Left colon (tissue), 2 donors: ENCODE data around the gene MOB2. TPM values are rescaled to one million over a fixed set of nuclear protein-coding genes. Genes with fewer than 3 reads are reported as not detected.

Experiments used
- ATAC-seq: fragments of 200-7000 bp; cut with Tn5 transposase; one replicate; pipeline ENCODE4 v1.9.1; 2020; ENCODE audit warnings: mild to moderate bottlenecking, moderate library complexity
- DNase-seq, 2 donors: peaks; one replicate each; pipeline ENCODE4 v3.0.0-alpha.2; 2020
- intact Hi-C, 2 donors: fragments of 100-400 bp; cut with DNase I in 1 of 2; cut with micrococcal nuclease in 1 of 2; formaldehyde crosslinking; loops; one replicate each; pipeline versions ENCODE4 v1.11.2 to v1.14.0; 2022; cut with DNase I, micrococcal nuclease
- total RNA-seq, 2 donors: library from RNA; stranded (reverse); fragmentation: NEBNext Ultra II Directional; extraction: Animal tissue kit (Norgen Biotek cat#: 25700); gene quantifications; one replicate each; pipeline ENCODE4 v1.2.1, GENCODE V29; 2021
- donor health status: DM: no; HTN: no; CAD: no.
- donor health status: DM: yes; HTN: yes; CAD: no.

Gene MOB2
- total RNA-seq, 2 donors from 2014 or later = 48.3 to 55.8 TPM

DNA sequence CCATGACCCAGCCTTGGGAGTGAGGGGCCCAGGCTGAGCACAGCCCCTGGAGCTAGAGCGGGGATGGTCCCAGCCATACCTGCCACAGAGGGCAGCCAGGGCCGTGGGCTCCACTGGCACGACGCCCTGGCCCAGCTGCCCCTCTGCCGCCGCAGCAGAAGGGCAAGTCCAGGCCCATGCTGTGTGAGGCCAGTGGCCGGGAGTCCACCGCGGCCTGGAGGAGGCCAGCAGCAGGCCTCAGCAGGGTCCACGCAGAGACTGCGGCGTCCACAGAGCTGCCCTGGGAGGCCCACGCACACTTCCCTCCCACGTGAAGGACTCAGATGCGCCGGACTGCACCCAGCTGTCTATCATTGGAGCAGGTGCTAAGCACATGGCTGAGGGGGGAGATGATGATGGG lies 23.5 kb downstream of the MOB2 start:
- DNase-seq (no peak), ATAC-seq (no peak)
- intact Hi-C loops = no loop called here

GRCh38 chr11:1462698-1462975 lies 23.9 kb downstream of the MOB2 start:
- ATAC-seq = no peak
- no peak for DNase-seq
- intact Hi-C loops = no loop called here

DNA sequence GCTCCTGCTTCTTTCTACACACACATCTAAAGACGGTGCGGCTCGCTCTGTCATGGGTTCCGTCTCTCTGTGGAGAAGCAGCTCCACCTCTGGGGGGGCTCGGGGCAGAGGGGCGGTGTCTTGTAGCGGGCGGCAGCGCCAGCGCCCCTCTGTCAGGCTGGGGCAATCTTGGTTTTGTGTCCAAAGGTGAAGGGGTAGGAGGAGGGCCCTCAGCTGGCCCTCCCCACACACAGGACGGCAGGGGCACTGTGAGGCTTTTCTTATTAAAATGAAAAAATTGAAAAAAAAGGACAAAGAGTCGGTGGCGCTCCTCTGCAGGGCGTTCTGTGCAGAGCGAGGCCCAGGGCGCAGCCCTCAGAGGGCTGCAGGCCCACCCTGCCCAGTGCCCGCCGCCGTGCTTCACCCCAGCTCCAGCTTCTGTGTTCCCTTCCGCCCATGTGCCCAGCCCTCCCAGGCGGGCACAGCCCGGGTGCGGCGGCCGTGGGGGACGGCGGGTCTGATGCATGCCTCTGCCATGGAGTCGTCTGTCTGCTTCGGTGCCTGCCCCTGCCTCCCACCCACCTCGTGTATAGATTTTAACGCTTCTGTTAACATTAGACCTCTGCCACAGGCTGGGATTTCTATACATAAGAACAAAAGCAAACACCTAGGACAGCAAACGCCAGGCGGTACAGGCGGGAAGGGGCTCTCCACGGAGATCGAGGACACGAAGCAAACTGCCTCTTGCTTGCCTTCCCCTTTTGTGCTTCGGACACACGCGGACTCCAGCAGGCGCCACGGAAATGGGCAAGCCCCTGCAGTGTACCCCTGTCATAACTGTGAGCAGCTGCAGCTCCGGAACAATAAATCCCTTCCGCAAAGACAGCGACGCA lies 24.5 kb downstream of the MOB2 start:
- intact Hi-C loops = no loop called here
- no peak for DNase-seq
- no peak for ATAC-seq

DNA sequence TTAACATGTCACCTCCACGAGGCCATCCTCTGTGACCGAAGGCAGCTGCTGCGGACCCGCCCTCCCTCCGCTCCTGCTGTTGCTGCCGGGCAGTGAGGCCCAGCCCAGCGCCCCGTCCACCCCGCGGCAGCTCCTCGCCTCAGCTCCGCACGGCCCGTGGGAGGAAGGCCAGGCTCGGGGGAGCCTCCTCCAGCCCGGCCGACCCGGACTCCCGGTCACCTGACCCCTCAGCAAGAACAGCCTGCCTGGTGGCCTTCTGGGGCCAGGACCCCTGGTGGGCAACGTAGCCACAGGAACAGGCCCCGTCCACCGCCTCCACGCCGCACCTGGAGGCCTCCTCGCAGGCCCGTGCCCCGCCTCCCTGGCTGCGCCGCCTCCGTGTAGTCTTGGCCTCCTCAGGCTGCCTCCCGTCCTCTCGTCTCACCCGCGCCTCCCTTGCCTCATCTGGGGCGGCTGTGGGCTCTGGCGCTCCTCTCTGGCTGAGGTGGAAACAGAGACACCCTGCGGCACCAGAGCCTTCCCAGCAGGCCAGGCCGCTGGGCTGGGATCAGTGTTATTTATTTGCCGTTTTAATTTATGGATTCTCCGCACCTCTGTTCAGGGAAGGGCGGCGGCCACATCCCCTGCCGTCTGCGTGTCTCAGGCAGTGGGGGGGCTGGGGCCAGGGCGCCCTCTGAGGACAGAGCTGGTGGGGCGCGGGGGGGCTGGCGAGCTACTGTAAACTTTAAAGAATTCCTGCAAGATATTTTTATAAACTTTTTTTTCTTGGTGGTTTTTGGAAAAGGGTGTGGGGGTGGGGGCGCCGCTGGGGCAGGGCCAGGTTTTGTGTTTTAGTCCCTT lies 25.4 kb downstream of the MOB2 start:
- no peak for ATAC-seq
- peak in 1 of 2 donors; percentile 58 for DNase-seq
- intact Hi-C loops = no loop called here

GRCh38 chr11:1460396-1460985 lies 26.1 kb downstream of the MOB2 start:
- DNase-seq (peak; percentile 37 to 57), ATAC-seq (no peak)
- intact Hi-C loops = no loop called here

- intact Hi-C loops = loop anchor here in 1 of 2 donors (10.0 kb wide), 1 partner anchor 55 kb away; no protein-coding TSS in a partner anchor
- ATAC-seq = no peak
- DNase-seq = no peak
These were observed 26.7 kb downstream of the MOB2 start for GRCh38 chr11:1459764-1460395.

DNA sequence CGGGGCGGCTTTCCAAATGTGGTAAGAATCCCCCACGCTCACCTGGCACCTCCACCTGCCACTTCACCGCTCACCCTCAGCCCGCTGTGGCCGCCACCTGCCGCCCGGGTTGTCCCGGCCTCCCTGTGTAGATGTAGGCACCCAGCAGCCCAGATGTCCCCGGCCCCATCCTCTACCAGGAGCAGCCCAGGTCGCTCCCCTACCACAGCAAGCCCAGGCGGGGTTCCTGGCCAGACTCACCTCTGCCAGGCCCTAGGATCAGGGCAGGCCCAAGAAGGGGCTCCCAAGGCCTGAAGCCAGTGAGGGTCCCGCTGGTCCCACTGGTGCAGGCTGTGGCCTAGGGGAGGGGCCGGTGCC lies 27.4 kb downstream of the MOB2 start:
- ATAC-seq = peak; percentile 11
- intact Hi-C loops = loop anchor here in 1 of 2 donors (10.0 kb wide), 1 partner anchor 56 kb away; no protein-coding TSS in a partner anchor
- no peak for DNase-seq

DNA sequence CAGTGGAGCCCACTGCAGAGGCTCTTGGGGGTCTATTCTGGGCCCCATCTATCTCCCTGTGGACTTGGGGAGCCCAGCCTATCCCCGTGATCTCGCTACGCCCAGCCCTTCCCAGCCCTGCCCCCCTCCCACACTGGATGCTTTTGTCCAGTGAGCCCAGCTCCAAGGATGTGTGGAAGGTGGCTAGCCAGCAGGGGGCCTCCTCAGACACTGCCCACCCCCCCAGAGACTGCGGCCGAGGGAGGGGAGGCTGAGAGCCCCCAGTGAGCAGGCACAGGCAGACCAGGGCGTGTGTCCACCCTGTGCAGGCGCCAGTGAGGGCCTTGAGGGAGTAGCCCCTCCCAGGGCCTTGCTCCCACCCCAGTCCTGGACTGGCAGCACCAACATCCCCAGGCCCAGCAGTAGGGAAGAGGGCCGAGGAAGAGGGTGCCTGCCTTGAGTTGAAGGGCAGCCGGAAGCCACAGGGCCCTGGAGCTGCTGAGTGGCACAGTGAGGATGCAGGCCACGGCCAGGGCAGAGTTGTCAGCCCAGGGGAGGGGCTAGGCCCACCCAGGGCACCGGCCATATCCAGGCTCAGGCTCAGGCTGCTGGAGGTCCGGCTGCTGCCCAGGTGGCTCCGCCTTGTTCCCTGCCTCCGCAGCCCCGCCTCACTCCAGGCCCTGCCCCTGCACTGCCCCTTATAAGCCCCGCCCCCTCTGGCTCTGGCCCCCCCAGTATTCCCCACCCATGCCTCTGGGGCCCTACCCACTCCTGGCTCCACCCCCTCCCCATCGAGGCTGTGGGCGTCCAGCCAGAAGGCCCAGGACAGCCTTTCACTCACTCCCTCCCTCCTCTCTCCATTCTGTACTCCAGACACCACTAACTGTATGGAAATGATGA lies 28.0 kb downstream of the MOB2 start:
- intact Hi-C loops = loop anchor here in 1 of 2 donors (10.0 kb wide), 1 partner anchor 56 kb away; no protein-coding TSS in a partner anchor
- DNase-seq (peak; percentile 76 to 77), ATAC-seq (peak; percentile 73)

DNA sequence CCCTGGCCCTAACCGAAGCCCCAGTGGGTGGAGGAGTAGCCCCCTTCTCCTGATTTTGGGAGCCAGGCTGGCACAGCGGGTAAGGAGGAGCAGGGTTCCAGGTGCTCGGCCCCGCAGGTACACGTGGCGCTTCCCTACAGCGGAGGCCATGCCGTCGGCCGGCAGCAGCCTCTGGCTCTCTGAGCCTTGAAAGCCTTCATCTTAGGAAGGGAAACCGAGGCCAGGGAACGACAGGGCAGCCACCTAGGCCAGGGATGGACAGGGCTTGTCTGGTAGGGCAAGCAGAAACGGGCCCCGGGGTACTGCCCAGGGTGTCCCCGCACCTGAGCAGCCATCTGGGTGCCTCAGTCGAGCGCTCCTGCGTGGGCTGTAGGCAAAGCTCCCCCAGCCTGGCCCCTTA lies 28.7 kb downstream of the MOB2 start:
- intact Hi-C loops = loop anchor here in 1 of 2 donors (10.0 kb wide), 1 partner anchor 57 kb away; no protein-coding TSS in a partner anchor
- no peak for ATAC-seq
- DNase-seq = no peak

DNA sequence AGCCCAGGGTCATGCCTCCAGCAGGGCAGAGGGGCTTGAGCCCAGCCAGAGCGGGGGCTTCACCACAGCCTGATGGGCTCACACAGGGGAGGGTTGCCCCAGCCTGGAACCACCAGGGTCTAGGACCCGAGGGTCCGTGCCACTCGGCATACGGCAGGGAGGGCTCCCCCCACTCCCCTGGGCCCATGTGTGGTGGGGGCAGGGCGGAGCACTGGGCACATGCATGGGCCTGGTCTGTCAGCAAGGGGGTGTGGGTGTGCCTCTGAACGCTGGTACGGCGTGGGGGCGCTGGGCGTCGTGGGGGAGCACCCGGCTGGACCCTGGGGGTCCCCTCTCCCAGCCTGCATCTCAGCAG lies 29.3 kb downstream of the MOB2 start:
- ATAC-seq (no peak), DNase-seq (no peak)
- intact Hi-C loops = loop anchor here in 1 of 2 donors (10.0 kb wide), 1 partner anchor 57 kb away; no protein-coding TSS in a partner anchor

GRCh38 chr11:1456596-1457325 lies 29.8 kb downstream of the MOB2 start:
- no peak for ATAC-seq
- intact Hi-C loops = loop anchor here in 1 of 2 donors (10.0 kb wide), 1 partner anchor 58 kb away; no protein-coding TSS in a partner anchor

DNA sequence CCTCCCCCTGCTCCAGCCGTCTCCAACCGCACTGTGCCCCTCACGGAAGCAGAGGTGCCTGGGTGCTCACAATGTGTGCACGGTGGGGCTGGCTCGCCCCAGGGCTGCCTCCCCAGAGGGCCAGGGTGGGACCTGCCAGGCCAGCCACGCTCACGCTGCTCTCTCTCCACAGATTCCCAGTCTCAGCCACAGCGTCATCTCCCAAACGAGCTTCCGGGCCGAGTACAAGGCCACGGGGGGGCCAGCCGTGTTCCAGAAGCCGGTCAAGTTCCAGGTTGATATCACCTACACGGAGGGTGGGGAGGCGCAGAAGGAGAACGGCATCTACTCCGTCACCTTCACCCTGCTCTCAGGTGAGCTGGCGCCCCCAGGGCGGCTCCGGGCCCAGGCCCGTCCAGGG lies 30.4 kb downstream of the MOB2 start:
- intact Hi-C loops = loop anchor here in 1 of 2 donors (10.0 kb wide), 1 partner anchor 59 kb away; no protein-coding TSS in a partner anchor
- DNase-seq (no peak), ATAC-seq (no peak)

More at GRCh38 chr11:1456596-1457325, 29.8 kb downstream of the MOB2 start:
- no peak for DNase-seq

DNA sequence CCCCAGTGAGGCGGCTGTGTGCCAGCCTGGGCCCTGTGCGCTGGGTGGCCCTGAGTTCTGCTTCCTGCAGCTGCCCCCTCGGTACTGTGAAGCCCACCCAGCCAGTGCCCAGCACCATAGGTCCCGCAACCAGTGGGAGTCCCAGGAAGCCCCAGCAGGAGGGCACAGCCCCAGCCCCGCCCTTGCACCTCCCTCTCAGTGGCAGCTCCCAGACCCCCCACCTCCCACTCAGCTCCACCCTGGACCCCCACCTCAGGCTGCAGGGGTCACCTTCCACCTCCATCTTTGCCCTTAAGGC lies 30.9 kb downstream of the MOB2 start:
- no peak for ATAC-seq

GRCh38 chr11:1455032-1455762 lies 31.4 kb downstream of the MOB2 start:
- ATAC-seq = no peak
- no peak for DNase-seq
- intact Hi-C loops = loop anchor here in 1 of 2 donors (10.0 kb wide), 1 partner anchor 60 kb away; no protein-coding TSS in a partner anchor

More for the DNA sequence above, 30.9 kb downstream of the MOB2 start:
- intact Hi-C loops = loop anchor here in 1 of 2 donors (10.0 kb wide), 1 partner anchor 59 kb away; no protein-coding TSS in a partner anchor
- no peak for DNase-seq

DNA sequence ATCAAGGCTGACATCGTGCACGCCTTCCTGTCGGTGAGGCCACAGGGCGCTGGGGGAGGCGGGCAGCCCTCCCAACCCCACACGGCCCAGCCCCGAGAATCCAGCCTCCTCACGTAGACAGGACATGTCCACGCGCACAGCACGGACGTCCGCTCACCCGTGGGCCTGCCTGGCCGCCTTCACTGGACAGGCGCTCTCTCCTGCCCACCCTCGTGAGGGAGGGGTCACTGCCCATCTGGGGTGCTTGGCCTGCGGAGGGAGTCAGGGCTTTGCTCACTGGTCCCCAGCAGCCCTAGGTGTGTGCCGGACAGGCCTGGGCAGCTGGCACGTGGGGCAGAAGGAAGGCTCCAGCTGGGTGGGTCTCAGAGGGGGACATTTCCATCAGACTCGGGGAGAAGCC lies 32.0 kb downstream of the MOB2 start:
- no peak for DNase-seq
- no peak for ATAC-seq
- intact Hi-C loops = loop anchor here in 1 of 2 donors (10.0 kb wide), 1 partner anchor 60 kb away; no protein-coding TSS in a partner anchor

DNA sequence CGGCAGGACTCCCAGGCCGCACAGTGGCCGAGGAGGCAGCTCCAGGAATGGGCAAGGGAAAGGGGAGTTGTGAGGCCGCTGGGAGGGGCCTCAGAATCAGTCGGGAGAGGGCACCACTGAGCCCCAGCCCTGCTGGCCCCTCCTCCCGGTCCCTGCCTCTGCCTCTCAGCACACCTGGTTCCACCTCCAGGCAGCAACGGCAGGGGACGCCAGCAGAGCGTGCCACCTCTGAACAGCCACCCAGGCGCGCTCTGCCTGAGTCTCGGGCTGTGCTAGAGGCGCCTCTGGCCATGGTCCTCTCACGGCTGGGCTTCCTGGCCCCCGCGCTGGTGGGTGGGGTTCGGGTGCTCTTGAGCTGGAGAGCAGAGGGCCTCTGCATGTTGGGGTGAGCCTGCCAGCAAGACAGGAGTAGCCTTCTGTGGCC lies 33.0 kb downstream of the MOB2 start:
- ATAC-seq (peak; percentile 76), DNase-seq (peak; percentile 73 to 77)

More for the DNA sequence above, 33.0 kb downstream of the MOB2 start:
- intact Hi-C loops = loop anchor here in 1 of 2 donors (10.0 kb wide), 1 partner anchor 61 kb away; no protein-coding TSS in a partner anchor
